SK-N-SH treated with all-trans-retinoic acid at 6 μM for 48 hours (cell line): ENCODE data around the gene MRPS5.

Experiments used
- ARNTL ChIP-seq: fragments of 450-650 bp; formaldehyde crosslinking; IDR thresholded peaks from 2 replicates; pipeline ENCODE4 v1.5.0; 2020; ENCODE audit warnings: low read depth, mild to moderate bottlenecking, moderate library complexity, borderline replicate concordance
- GLIS3 ChIP-seq: fragments of 250-450 bp; sonication (Bioruptor Pico); IDR thresholded peaks from 2 replicates; pipeline ENCODE4 v1.5.0; 2020; ENCODE audit warnings: mild to moderate bottlenecking, moderate library complexity
- PATZ1 ChIP-seq: fragments of 250-450 bp; sonication (Bioruptor Pico); IDR thresholded peaks from 2 replicates; pipeline ENCODE4 v1.8.0; 2020; ENCODE audit warnings: mild to moderate bottlenecking, moderate library complexity, borderline replicate concordance
- ZFP3 ChIP-seq: fragments of 250-450 bp; sonication (Bioruptor Pico); IDR thresholded peaks from 2 replicates; pipeline ENCODE4 v1.5.0; 2020; ENCODE audit warnings: mild to moderate bottlenecking, moderate library complexity

GRCh38 chr2:95121407-95122196, at the start of gene MRPS5:
- TF ChIP-seq PATZ1 (no peak; the same call in 1 of the 2 replicates), ZFP3 (CRISPR knock-in tag) (no peak), ARNTL (CRISPR knock-in tag) (no peak), GLIS3 (0 out of 2 replicates have a peak, but pooled peaks have one; percentile 68)
